GM12873 (cell line): Measurements from ENCODE around the gene CAPN6.

Experiments
- CTCF ChIP-seq: IDR thresholded peaks from 2 replicates; pipeline ENCODE4 v1.5.1; 2012; ENCODE audit warnings: low read depth, mild to moderate bottlenecking, moderate library complexity, low read length, control low read depth; ENCODE audit not compliant: insufficient read depth; ENCODE audit errors: missing control alignments

Gene CAPN6, protein sequence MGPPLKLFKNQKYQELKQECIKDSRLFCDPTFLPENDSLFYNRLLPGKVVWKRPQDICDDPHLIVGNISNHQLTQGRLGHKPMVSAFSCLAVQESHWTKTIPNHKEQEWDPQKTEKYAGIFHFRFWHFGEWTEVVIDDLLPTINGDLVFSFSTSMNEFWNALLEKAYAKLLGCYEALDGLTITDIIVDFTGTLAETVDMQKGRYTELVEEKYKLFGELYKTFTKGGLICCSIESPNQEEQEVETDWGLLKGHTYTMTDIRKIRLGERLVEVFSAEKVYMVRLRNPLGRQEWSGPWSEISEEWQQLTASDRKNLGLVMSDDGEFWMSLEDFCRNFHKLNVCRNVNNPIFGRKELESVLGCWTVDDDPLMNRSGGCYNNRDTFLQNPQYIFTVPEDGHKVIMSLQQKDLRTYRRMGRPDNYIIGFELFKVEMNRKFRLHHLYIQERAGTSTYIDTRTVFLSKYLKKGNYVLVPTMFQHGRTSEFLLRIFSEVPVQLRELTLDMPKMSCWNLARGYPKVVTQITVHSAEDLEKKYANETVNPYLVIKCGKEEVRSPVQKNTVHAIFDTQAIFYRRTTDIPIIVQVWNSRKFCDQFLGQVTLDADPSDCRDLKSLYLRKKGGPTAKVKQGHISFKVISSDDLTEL

GRCh38 chrX:111270339-111270738 lies at the start of gene CAPN6:
TSS of gene CAPN6 (minus strand) at chrX:111270483. CDS start at chrX:111263936, 6,547 bp downstream.
- TF ChIP-seq CTCF: no peak

DNA sequence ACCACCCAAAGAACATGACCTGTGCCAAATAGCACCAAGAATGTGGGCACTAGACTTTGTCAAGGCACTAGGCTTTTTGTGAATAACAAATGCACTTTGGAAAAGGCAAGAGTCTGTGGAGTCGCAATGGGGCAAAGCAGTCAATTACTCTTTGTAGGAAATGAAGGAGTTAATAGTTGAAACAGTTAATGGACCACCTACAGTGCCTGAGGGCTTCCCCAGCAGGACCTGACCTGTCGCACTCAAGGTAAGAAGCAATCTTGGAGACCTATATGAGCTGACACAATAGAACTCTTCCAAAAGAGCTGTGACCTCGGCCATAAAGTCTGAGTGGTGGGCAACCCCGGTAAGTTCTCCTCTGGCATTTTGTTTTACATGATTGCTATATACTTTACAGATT lies 49.2 kb upstream of the CAPN6 start:
- TF ChIP-seq CTCF: no peak

GRCh38 chrX:111318901-111319300 lies 48.6 kb upstream of the CAPN6 start:
- no peak for TF ChIP-seq CTCF

DNA sequence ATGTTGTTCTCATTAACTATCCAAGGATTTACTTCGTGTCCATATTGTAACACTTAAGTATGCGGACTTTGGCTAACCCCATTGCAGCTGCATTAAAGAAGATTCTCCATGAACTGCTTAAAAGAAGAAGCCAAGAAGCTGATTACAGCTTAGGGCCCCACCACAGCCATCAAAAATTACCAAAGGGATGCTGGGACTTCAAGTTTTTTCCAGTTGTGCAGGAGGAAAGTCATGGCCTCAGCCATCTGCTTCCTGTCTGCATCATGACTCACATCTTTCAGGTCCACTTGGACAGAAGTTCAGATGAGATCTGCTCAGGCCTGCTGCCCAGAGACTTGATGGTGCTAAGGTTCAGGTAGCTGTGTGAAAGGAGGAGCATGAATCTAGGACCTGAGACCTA lies 38.8 kb upstream of the CAPN6 start:
- no peak for TF ChIP-seq CTCF

DNA sequence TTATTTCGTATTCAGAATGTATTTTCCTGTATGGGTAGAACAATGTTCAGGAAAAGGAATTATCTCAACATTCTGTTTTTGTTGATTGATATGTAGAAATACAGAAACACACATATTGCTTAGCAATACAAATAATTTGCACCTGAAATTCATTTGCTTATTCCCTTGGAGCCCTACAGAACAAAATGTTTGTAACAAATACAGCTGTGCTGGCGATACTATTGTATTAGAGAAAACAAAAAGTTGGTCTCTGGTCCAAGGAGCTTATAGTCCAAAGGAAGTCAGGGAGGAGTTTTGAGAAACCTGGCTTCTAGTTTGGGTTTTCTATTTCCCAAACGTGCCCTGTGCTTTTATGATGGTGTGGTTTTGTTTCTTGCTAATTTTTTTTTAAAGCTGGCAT lies 37.8 kb upstream of the CAPN6 start:
- TF ChIP-seq CTCF: no peak

GRCh38 chrX:111302284-111302683 lies 32.0 kb upstream of the CAPN6 start:
- no peak for TF ChIP-seq CTCF

GRCh38 chrX:111288841-111289240 lies 18.6 kb upstream of the CAPN6 start:
- TF ChIP-seq CTCF: no peak
